HG03139 (cell line): Measurements from ENCODE around the gene VAMP3.
A peak's percentile ranks its signal among the peaks of the same experiment; 100 is the strongest.
"Not testable (repeated sequence)": the region's sequence is repeated elsewhere in the genome, so short reads cannot be mapped to it uniquely, and the experiment has no call there.

Experiments
- ATAC-seq: cut with Tn5 transposase; IDR thresholded peaks from one replicate; pipeline ENCODE4 v1.9.1; 2021; ENCODE audit not compliant: unreplicated experiment

The VAMP3 gene

DNA sequence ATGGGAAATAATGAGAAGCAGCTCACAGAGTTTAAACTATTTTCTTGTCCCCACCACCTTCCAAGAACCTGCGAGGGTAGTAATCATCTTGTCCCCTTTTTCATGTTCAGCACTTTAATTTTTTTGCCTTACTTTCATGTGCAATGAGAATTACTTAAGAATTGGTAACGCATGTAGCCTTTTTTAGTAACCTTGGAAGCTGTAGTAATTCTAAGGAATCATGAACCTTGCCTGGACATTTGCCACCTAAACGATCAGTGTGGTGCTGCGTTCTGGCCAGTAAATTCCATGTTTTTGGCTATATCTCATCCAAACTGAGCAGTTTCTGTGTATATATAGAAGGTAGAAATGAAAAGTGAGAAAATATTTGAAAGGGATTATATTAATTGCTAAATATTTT lies 3.9 kb upstream of the VAMP3 start:
- no peak for ATAC-seq

DNA sequence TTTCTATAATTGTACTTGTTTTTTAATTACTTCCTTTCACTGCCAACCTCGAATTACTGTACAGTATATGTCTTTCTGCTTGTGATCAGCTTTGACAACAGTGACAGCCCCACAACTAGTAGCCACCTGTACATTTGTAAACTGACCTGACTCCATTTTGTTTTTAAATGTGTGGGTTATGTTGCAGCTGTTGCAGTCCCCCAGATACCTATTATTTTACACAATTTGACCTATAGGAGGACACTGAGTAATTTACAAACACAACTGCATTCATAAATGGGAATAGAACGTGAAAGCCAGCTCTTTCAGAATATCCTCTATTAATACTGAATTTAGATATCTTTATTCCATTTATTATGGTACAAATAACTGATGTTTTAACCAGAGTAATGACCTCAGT lies 2.5 kb upstream of the VAMP3 start:
- no peak for ATAC-seq

DNA sequence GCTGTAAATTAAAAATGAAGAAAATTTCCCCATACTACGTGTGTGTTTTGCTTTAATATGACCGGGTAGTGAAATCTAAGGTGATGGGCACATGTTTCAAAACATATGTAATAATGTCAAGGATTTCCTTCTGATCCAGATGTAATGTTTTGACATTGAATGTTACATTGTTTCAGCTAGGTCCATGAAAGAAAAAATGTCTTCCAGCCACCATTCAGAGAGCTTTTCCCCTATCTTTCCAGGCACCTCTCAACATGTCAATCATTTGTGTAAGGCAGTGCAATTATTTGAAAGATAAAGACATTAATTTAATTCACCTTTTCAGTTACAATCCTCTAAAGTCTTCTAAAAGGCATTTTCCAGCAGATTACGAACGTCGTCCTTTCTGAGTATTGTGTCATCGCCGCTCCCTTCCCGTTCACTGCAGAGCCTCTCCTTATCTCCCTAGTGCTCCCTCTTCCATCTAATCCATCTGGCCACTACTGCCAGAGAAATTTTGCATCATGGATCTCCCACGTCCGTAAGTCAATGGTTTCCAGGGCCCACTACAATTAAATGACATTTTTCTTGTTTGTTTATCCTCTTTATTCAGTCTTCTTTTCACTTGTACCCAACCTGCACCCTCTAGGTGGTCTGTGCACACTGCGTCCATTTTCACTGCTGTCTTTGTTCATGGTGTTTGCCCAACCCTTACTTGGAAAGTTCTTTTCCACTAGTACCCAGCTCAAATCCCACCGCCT lies 1.3 kb upstream of the VAMP3 start:
- ATAC-seq: no peak

DNA sequence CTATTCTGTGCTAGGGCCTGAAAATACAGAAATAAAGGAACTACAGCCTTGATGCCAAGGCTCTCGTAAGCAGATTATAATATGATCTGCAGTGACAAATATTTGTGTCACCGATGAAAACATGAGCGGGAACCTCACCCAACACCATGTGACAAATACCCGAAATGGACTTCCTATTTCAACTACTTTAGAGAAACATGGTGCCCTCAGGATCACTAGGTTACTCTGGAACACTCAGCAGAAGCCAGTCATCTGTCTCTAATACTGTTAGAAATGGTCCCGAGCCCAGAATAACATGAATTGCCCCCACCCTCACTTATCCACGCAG lies 463 bp upstream of the VAMP3 start:
- ATAC-seq: no peak

DNA sequence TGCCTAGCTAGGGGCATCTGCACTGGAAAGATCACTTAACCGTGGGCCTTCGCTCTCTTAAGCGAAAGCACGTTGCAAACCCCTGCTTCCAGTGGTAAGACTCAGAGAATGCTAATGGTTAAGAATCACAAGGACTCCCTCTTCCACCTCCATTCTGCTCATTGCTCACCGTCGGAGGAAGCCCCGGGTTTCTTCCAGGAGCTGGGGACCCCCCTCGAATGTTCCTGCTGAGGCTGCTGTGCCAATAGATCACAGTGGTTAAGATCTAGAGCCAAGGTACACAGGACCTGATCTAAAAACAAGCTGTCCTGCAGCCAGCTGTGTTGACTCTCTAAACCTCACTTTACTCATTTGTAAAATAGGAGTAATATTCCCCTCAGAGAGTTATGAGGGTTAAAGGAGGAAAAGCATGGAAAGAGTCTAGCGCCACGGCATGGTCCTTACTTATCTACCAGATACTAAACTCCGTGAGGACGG lies 765 bp downstream of the VAMP3 start:
- ATAC-seq: peak; percentile 20

DNA sequence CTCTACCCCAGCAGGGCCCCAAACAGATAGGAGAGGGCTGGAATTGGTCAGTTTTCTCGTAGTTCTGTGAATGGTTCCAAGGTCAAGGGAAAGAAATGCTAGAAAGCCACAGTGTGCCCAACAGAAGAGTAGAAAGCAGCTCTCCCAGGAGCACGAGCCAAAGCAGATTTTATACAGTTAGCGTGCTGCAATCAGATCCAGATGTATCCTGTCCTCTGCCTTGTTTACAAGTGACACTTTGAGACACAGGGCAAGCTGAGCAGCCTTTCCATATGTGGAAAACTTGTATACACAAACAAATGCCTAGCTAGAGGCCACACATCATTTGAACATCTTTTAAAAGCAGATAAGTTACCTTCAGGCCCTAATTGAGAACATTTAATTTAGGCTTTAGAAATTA lies 6.5 kb downstream of the VAMP3 start:
- ATAC-seq: no peak

DNA sequence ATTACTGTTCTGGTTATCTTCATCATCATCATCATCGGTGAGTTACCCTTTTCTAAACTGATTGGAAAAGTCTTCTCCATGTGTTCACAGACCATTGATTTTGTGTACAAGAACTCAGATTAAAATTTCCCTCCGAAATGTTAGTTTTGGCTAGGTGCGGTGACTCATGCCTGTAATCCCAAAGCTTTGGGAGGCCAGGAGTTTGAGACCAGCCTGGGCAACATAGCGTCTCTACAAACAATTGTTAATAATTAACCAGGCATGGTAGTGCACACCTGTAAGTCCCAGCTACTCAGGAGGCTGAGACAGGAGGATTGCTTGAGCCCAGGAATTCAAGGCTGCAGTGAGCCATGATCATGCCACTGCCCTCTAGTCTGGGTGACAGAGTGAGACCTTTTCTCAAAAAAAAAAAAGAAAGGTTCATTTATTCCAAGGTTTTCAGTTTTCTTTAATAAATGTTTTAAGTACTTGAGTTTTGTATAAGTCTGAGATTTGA lies 7.1 kb downstream of the VAMP3 start:
- no peak for ATAC-seq

DNA sequence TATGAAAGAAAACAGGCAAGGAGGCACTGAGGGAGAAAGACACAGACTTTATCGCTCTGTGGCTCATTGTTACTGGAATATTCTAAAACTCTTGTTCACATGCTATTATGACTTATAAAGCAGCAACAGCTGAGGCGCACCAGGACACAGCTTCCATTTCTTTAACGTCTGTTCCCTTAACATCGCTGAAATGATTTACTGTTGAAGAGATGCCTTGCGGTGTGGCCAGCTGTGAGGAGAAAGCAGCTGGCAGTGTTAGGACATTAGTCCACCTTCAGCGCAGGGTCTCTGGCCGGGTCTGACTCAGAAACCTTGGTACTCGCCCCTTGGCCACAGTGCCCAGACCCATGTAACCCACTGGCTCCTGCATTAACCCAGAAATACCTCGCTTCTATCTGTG lies 9.9 kb downstream of the VAMP3 start:
- ATAC-seq: no peak

DNA sequence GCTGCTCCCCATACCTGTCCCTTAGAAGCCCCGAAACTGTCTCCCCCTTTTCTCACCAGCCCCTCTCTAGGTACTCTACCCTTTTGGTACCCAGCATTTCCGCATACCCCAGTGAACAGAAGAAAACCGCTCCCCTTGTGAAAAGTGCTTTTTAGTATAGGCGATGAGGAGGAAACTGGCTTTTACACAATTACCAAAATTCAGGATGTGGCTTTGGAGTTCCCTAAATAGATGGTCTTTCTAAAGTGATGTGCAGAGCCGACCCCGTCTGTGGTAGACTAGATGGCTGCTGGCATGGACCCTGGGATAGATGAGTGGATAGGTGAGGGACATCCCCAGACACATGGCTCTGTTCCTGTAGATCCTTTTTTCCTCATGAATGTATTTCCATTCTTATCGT lies 10.4 kb downstream of the VAMP3 start:
- ATAC-seq: no peak

DNA sequence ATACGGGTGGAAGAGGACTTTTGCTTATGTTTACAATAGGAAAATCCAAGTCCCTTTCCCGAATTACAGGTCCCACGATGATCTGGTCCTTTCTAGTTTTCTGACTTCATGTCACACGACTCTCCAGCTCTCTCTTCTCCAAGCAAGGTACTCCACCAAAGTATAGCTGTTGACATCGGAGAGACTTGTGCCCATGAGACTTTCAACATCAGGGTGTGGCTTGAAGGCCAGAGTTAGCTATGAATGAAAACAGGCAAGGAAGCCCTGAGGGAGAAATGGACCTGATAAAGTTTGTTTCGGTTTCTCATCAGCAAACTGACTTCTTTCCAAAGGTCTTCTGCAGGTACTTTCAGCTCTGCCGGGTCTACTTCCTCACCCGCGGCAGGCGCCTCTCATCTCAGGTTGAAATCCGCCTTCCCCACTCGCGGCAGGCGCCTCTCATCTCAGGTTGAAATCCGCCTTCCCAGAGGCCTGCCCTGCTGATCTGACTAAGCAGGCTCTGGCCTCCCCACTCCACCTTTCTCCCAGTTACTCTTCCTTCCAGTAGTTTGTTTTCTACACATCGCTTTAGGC lies 10.9 kb downstream of the VAMP3 start:
- ATAC-seq: no peak

DNA sequence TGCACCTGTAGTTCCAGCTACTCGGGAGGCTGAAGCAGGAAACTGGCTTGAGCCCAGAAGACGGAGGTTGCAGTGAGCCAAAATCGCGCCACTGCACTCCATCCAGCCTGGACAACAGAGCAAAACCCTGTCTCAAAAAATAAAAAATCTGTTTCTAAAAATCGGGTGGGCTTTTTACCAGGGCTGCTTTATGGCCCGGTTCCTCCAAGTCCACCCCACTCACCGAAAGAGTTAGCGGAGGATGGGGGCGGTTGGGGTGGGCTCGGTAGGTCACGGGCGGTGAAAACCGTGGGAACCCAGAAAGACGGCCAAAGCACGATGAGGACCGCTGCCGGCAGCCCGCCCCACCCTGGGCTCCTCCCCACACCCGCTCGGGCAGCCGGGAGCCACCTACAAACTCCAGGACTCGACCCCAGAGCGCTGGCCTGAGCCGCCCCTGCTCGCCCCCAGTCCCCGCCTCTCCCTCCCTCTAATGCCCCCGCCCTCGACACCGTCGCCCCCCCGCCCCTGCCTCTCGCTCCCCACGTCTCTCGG lies 12.1 kb downstream of the VAMP3 start:
- no peak for ATAC-seq

DNA sequence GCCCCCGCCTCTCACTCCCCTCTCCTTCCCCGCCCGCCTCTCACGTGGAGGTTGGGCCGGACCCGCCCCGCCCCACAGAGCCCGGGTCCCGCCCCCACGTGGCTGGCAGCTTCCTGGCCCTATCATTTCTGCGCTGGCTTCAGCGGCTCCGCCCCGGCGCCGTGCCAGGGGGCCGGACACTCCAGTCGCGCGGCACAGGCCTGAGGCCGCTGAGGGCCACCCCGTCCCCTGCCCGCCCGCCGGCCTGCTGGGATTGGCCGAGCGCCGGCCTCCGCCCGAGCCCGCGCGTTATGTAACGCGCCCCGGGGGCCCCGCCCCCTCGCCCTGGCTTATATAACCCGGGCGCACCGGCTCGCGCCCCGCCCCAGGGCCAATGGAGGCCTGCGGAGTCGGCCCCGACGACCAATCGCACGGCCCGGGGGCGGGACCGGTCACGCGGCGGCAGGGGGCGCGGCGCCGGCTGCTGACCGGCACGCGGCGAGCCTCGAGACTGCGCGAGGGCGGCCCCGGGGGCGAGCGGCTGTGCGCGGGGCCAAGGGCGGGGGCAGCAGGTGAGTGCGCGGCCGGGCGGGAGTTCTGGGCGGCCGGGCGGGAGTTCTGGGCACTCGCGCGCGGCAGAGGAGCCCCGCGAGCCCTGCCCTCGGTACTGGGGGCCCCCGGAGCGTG lies 12.9 kb downstream of the VAMP3 start, which contains the start of gene PER3:
Gene PER3, plus strand, starts transcription at position 466 of the 666 bp plus-strand sequence. CDS start 587 bp downstream, outside the sequence.
- ATAC-seq: peak; percentile 89

DNA sequence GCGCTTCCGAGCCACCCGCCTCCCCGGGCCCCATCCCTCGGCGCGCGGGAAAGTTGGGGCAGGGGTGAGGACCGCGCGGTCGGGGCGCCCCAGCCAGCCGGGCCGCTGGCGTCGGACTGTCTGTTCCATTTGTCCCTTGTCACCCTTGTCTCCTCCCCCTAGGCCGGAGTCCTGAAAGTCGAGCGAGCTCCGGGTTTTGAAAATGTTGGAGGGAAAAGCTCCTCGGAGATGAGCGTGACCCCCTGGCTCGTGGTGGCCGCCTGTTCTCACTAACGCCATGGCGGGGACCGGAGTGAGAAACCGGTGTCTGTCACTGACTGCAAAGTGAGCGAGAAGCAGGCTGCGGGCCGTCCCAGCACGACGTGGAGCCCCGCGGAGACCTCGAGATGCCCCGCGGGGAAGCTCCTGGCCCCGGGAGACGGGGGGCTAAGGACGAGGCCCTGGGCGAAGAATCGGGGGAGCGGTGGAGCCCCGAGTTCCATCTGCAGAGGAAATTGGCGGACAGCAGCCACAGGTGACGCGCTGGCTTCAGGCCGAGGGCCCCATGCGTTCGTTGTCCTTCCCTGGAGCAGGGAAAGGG lies 13.5 kb downstream of the VAMP3 start:
- no peak for ATAC-seq

DNA sequence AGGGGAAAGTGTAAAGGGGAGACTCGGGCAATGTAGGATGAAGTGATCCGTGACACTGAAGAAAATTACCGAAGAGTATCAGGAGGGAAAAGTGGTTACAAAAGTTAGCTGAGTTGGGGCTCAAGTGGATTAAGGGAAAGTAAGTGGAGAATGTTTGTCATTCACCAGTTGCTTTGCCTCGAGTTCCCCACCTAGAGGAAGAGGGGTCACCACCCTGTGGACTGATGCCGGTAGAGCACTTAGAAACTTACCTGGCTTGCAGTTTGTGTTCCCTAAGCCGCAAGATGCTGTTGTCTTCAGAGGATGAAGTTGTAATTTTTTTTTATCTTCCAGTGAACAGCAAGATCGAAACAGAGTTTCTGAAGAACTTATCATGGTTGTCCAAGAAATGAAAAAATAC lies 14.0 kb downstream of the VAMP3 start:
- no peak for ATAC-seq

DNA sequence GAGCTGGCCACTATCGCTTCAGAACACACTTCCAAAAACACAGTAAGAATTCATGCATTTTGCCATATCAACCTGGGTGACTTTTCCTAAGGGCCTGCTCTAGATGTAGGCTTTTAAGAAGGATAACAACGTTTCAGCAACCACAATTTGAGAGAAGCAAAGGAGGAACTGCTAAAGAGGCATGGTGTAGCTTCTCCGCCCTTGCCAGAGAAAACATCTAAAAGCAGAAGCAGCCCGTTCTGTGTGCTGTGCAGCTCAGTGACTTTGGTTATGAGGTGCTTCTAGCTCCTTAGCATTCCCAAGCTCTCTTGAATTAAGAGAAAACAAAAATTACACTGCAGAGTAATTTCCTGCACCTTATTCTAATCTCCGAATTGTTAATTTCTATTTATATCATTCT lies 15.7 kb downstream of the VAMP3 start:
- no peak for ATAC-seq

DNA sequence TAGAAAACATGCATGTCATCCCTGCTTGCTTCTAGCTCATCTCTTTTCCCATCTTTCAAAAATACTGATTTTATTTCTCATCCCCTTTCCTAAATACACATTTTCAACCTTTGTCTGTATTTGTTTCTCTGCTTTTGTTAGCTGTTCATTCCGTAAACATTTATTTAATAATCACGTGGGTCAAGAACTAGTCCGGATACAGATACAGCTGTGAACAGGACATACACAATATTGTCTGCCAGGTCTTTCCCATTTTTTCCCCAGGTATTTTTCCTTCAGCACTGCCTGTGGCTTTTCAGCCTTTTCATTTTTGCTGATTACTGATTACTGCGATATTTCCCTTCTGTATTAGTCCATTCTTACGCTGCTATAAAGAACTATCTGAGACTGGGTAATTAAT lies 18.7 kb downstream of the VAMP3 start:
- ATAC-seq: no peak

DNA sequence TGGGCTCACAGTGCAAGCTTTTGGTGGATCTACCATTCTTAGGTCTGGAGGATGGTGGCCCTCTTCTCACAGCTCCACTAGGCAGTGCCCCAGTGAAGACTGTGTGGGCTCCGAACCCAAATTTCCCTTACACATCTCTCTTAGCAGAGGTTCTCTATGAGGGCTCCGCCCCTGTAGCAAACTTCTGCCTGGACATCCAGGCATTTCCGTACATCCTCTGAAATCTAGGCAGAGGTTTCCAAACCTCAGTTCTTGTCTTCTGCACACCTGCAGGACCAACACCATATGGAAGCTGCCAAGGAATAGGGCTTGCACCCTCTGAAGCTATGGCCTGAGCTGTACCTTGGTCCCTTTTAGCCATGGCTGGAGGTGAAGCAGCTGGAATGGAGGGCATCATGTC lies 19.9 kb downstream of the VAMP3 start:
- not testable (repeated sequence) for ATAC-seq

DNA sequence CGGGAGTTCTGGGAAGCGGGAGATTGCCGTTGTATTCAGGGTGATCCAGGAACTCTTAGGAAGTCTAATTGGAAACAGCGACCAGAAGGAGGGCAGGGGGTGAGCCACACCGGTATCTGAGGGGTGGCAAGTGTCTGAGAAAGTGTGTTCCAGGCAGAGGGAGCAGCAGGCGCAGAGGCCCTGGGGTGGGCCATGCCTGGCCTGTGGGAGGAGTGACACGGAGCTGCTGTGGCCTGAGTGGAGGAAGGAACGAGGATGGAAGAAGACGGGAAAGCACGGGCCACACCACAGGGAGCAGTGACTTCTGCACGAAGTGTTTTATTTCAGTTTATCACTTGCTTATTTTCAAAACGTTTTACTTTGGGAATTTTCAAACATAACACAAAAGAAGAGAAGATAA lies 24.3 kb downstream of the VAMP3 start:
- ATAC-seq: no peak

DNA sequence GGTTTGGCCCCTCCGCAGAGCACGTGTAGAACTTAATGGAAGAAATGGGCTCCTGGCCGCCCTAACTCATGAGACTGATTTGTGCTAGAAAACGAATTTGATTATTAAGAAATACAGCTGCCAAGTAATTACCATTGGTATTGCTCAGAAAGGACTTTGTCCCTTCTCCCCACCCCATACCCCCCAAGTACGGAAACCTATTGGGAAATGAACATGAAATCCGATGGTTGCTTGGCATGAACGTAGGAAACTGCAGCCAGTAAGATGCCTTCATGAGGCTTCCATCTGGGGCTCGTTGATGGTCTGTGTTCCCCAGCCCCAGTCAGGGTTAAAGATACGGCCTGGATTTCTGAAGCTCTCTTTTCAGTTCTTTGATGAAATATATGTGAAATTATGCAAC lies 34.4 kb downstream of the VAMP3 start:
- no peak for ATAC-seq

DNA sequence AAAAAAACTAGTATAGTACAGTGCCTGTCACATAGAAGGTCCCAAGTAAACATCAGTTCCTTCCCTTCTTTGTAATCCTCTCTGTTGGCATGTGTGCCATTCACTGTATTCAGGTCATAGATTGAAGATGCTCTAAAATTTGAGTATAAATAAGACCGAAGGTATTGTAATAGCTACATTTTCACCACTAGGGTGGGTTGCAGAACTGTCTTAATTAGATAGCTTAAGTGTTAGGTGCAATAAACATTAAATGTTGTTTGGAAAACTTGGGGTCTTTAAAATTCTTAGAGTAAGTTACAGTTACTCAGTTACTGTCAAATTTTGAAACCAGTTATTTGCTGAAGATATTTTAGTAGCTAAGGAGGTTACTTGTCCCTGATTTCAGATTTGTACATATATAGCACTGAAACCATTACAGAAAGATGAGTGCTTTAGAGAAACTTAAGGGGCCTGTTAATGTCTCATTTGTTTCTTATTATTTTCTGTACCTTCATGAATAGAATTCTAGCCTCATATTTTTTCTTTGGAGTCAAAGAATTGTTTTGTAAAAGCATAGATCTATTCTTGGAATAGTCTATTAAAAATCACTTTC lies 37.3 kb downstream of the VAMP3 start:
- no peak for ATAC-seq

DNA sequence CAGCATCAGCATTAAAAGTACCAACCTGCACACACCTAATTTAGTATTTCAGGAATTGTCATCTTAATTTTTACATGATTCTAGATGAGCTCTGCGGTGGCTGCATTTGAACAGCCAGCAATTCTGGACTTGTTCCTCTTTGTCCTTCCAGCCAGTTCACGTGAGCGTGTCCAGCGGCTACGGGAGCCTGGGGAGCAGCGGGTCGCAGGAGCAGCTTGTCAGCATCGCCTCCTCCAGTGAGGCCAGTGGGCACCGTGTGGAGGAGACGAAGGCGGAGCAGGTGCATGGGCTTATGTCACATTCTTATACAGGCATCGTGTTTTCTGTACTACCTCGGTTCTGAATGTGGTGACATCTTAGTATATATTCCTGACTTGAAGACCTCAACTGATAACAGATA lies 38.6 kb downstream of the VAMP3 start:
- no peak for ATAC-seq
